HTERT RPE-1 (cell line): ENCODE data around the gene MCRIP2.

Experiments used
- in situ Hi-C: fragments of 300-500 bp; cut with MboI; formaldehyde crosslinking; loops from 4 replicates; pipeline ENCODE4 v1.14.3; 2020; ENCODE audit warnings: low sequenced_read_pairs

Gene MCRIP2

GRCh38 chr16:616733-617586, 24.7 kb upstream of the MCRIP2 start:
- in situ Hi-C loops, result no loop called here

- in situ Hi-C loops, result no loop called here
Observed at GRCh38 chr16:617855-618254, 23.8 kb upstream of the MCRIP2 start.

GRCh38 chr16:619476-620100, 22.0 kb upstream of the MCRIP2 start:
- in situ Hi-C loops, result no loop called here

- in situ Hi-C loops, result no loop called here
Observed at GRCh38 chr16:620700-621525, 20.7 kb upstream of the MCRIP2 start.

- in situ Hi-C loops, result no loop called here
Observed at GRCh38 chr16:621526-622105, 20.0 kb upstream of the MCRIP2 start.

- in situ Hi-C loops, result no loop called here
Observed at GRCh38 chr16:622920-623280, 18.7 kb upstream of the MCRIP2 start.

GRCh38 chr16:624526-625070, 17.0 kb upstream of the MCRIP2 start:
- in situ Hi-C loops, result no loop called here

- in situ Hi-C loops, result no loop called here
Observed at GRCh38 chr16:625117-625976, 16.3 kb upstream of the MCRIP2 start.

- in situ Hi-C loops, result no loop called here
Observed at GRCh38 chr16:625977-626765, 15.5 kb upstream of the MCRIP2 start.

GRCh38 chr16:626787-627453, 14.7 kb upstream of the MCRIP2 start:
- in situ Hi-C loops, result no loop called here

GRCh38 chr16:627454-628239, 14.0 kb upstream of the MCRIP2 start:
- in situ Hi-C loops, result no loop called here

GRCh38 chr16:628321-629061, 13.1 kb upstream of the MCRIP2 start:
- in situ Hi-C loops, result no loop called here

- in situ Hi-C loops, result no loop called here
Observed at GRCh38 chr16:629185-629832, 12.3 kb upstream of the MCRIP2 start.

GRCh38 chr16:629833-630248, 11.8 kb upstream of the MCRIP2 start:
- in situ Hi-C loops, result no loop called here

GRCh38 chr16:630249-630814, 11.3 kb upstream of the MCRIP2 start:
- in situ Hi-C loops, result no loop called here

GRCh38 chr16:630815-631405, 10.7 kb upstream of the MCRIP2 start, which contains the start of gene WFIKKN1:
TSS of gene WFIKKN1 (plus strand) at chr16:630985. CDS start at chr16:631254, 269 bp downstream.
- in situ Hi-C loops, result no loop called here
